Measurements from ENCODE around the gene LRRFIP1. TPM values are rescaled to one million over a fixed set of nuclear protein-coding genes. Genes with fewer than 3 reads are reported as not detected.

LRRFIP1 gene
- polyA plus RNA-seq, 1 donor (not counting 4 experiments of a cell fraction or from before 2014, with no cell fraction given): 115 TPM

DNA sequence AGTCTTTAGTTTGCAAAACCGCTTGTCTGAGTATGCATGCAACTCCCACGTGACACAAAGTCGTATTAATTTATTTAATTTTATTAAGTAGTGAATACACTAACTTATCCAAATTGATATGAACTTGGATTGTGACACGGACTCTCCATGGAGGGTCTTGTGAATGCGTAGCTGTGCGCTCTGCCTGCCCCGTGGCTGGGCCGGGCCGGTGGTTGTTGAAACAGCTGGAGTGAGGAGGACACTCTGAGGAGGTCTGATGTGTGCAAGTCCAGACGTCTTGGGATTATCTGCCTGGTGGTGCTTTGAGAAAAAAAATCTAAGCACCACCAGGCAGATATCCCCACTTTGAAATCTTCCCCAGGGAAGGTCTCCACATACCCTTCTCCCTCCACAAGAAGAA is 130.2 kb downstream of the LRRFIP1 start:
- Histone ChIP-seq H3K36me3 (ENCODE audit: control insufficient read depth in 2 of 2, extremely low read depth in 1 of 2, insufficient read depth in 2 of 2, low read length in 2 of 2) (peaks cover 38 to 62% of the 10 kb centered on the region in 2 experiments), H3K4me3 (ENCODE audit: control insufficient read depth in 2 of 3, extremely low read depth in 1 of 3, insufficient read depth in 2 of 3, low read depth in 1 of 3, low read length in 3 of 3) (no peak overlapping the region), H3K4me2 (ENCODE audit: control insufficient read depth, extremely low read depth, insufficient read depth, low read depth, low read length) (no peak overlapping the region), H3K27ac (ENCODE audit: control insufficient read depth, insufficient read depth, low read length) (no peak overlapping the region), H3K4me1 (ENCODE audit: control insufficient read depth, extremely low read depth, insufficient read depth, low read length) (no peaks in the 10 kb centered on the region), H4K20me1 (ENCODE audit: control insufficient read depth, extremely low read depth, insufficient read depth, low read length) (no peaks in the 10 kb centered on the region), H3K9me1 (ENCODE audit: control insufficient read depth, extremely low read depth, insufficient read depth, low read length) (no peaks in the 10 kb centered on the region), H3K9ac (ENCODE audit: control insufficient read depth, extremely low read depth, insufficient read depth, low read length) (no peak overlapping the region), H3K27me3 (ENCODE audit: control insufficient read depth, extremely low read depth, insufficient read depth, low read length) (no peaks in the 10 kb centered on the region), H3K9me3 (ENCODE audit: control insufficient read depth, low read depth, low read length) (no peaks in the 10 kb centered on the region), H2AFZ (ENCODE audit: control insufficient read depth, low read length) (no peak overlapping the region), H3K79me2 (ENCODE audit: control insufficient read depth, insufficient read depth, low read length) (no peaks in the 10 kb centered on the region)
- FAIRE-seq (no peak), DNase-seq (ENCODE audit: low read depth, low spot score) (no peak)
- TF ChIP-seq, protein P1, sequence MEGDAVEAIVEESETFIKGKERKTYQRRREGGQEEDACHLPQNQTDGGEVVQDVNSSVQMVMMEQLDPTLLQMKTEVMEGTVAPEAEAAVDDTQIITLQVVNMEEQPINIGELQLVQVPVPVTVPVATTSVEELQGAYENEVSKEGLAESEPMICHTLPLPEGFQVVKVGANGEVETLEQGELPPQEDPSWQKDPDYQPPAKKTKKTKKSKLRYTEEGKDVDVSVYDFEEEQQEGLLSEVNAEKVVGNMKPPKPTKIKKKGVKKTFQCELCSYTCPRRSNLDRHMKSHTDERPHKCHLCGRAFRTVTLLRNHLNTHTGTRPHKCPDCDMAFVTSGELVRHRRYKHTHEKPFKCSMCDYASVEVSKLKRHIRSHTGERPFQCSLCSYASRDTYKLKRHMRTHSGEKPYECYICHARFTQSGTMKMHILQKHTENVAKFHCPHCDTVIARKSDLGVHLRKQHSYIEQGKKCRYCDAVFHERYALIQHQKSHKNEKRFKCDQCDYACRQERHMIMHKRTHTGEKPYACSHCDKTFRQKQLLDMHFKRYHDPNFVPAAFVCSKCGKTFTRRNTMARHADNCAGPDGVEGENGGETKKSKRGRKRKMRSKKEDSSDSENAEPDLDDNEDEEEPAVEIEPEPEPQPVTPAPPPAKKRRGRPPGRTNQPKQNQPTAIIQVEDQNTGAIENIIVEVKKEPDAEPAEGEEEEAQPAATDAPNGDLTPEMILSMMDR (optimal IDR thresholded peaks at IDR 0.05 in 1 of 3, IDR thresholded peaks at IDR 0.05 in 1 of 3, conservative IDR thresholded peaks at IDR 0.05 in 1 of 3; ENCODE audit: extremely low read depth in 1 of 3, insufficient read depth in 2 of 3, low read length in 3 of 3): no peak
- no peak for TF ChIP-seq EZH2 (IDR thresholded peaks at IDR 0.05; ENCODE audit: low read length)
- dilution Hi-C loops (cut with MboI; ENCODE audit: extremely low pct_ligation_motif_present, low sequenced_read_pairs): no loop called here

DNA sequence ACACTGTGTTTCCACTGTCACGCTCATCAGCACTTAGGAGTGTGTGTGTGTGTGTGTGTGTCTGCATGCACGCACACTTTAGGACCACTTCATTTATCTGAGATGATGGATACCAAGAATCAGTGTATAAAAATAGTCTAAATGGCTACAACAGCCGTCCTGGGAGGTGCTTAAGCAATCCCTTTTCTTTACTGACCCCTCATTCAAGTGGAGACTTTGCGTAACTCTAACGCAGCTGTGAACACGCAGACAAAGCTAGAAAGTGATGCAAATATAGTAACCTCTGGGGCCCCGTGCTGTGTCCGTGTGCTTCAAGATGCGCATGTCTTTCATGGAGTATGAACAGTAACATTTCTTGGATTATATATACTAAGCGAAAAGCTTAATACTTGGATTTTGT is 130.8 kb downstream of the LRRFIP1 start:
- peaks cover 38 to 62% of the 10 kb centered on the region in 2 experiments for H3K36me3 ChIP-seq (ENCODE audit: control insufficient read depth in 2 of 2, extremely low read depth in 1 of 2, insufficient read depth in 2 of 2, low read length in 2 of 2)
- no peak for DNase-seq (ENCODE audit: low read depth, low spot score)
- H3K79me2 ChIP-seq (ENCODE audit: control insufficient read depth, insufficient read depth, low read length): no peaks in the 10 kb centered on the region
- no peak for TF ChIP-seq EZH2 (IDR thresholded peaks at IDR 0.05; ENCODE audit: low read length)
- TF ChIP-seq, protein P1 (optimal IDR thresholded peaks at IDR 0.05 in 1 of 3, IDR thresholded peaks at IDR 0.05 in 1 of 3, conservative IDR thresholded peaks at IDR 0.05 in 1 of 3; ENCODE audit: extremely low read depth in 1 of 3, insufficient read depth in 2 of 3, low read length in 3 of 3): no peak
- FAIRE-seq: no peak
- no peaks in the 10 kb centered on the region for H3K27me3 ChIP-seq (ENCODE audit: control insufficient read depth, extremely low read depth, insufficient read depth, low read length)
- H3K4me3 ChIP-seq (ENCODE audit: control insufficient read depth in 2 of 3, extremely low read depth in 1 of 3, insufficient read depth in 2 of 3, low read depth in 1 of 3, low read length in 3 of 3): no peak overlapping the region
- no peaks in the 10 kb centered on the region for H4K20me1 ChIP-seq (ENCODE audit: control insufficient read depth, extremely low read depth, insufficient read depth, low read length)
- H2AFZ ChIP-seq (ENCODE audit: control insufficient read depth, low read length): no peak overlapping the region
- no peak overlapping the region for H3K4me2 ChIP-seq (ENCODE audit: control insufficient read depth, extremely low read depth, insufficient read depth, low read depth, low read length)
- dilution Hi-C loops (cut with MboI; ENCODE audit: extremely low pct_ligation_motif_present, low sequenced_read_pairs): no loop called here
- no peak overlapping the region for H3K9ac ChIP-seq (ENCODE audit: control insufficient read depth, extremely low read depth, insufficient read depth, low read length)
- H3K4me1 ChIP-seq (ENCODE audit: control insufficient read depth, extremely low read depth, insufficient read depth, low read length): no peaks in the 10 kb centered on the region
- no peak overlapping the region for H3K27ac ChIP-seq (ENCODE audit: control insufficient read depth, insufficient read depth, low read length)
- no peaks in the 10 kb centered on the region for H3K9me3 ChIP-seq (ENCODE audit: control insufficient read depth, low read depth, low read length)
- no peaks in the 10 kb centered on the region for H3K9me1 ChIP-seq (ENCODE audit: control insufficient read depth, extremely low read depth, insufficient read depth, low read length)
